Heart left ventricle (tissue), 16 donors: ENCODE results near the gene PARD3B. TPM values are rescaled to one million over a fixed set of nuclear protein-coding genes. Genes with fewer than 3 reads are reported as not detected.

ENCODE experiments used
- ATAC-seq, 4 donors: fragments of 200-7000 bp; cut with Tn5 transposase; one replicate each; pipeline ENCODE4 v1.9.1; 2020 to 2022; ENCODE audit warnings: moderate library complexity in 4 of 4, mild to moderate bottlenecking in 3 of 4, moderate number of reproducible peaks in 1 of 4
- DNase-seq, 5 donors: peaks; one replicate each; pipeline ENCODE4 v3.0.0-alpha.2; 2020
- H3K27ac ChIP-seq, 12 donors: fragments of 200-600 bp; sonication (generic) in 4 of 12; one replicate each; pipeline versions ENCODE4 v1.5.0 to v1.8.0; 2016 to 2022; ENCODE audit warnings: mild to moderate bottlenecking in 2 of 12
- H3K27me3 ChIP-seq, 9 donors: fragments of 200-600 bp; sonication (generic) in 2 of 9; one replicate each; pipeline versions ENCODE4 v1.5.1 to v1.8.0; 2016 to 2022; ENCODE audit warnings: mild to moderate bottlenecking in 3 of 9
- H3K36me3 ChIP-seq, 9 donors: fragments of 200-600 bp; sonication (generic) in 2 of 9; one replicate each; pipeline versions ENCODE4 v1.5.0 to v1.8.0; 2018 to 2022; ENCODE audit warnings: mild to moderate bottlenecking in 2 of 9
- H3K4me1 ChIP-seq, 12 donors: fragments of 200-600 bp; sonication (generic) in 4 of 12; one replicate each; pipeline versions ENCODE4 v1.5.0 to v1.8.0; 2016 to 2022; ENCODE audit warnings: mild to moderate bottlenecking in 3 of 12
- H3K4me3 ChIP-seq, 12 donors: fragments of 200-600 bp; sonication (generic) in 4 of 12; one replicate each; pipeline versions ENCODE4 v1.5.0 to v1.8.0; 2017 to 2022; ENCODE audit warnings: mild to moderate bottlenecking in 9 of 12, moderate library complexity in 4 of 12
- H3K9me3 ChIP-seq, 12 donors: fragments of 200-600 bp; sonication (generic) in 4 of 12; one replicate each; pipeline versions ENCODE4 v1.5.0 to v1.8.0; 2016 to 2022; ENCODE audit warnings: mild to moderate bottlenecking in 1 of 12
- CTCF ChIP-seq, 12 donors: fragments of 200-600 bp; sonication (generic) in 4 of 12; IDR thresholded peaks; one replicate each; pipeline versions ENCODE4 v1.5.0 to v1.8.0; 2018 to 2022; ENCODE audit warnings: antibody characterized with exemption in 12 of 12, mild to moderate bottlenecking in 5 of 12
- POLR2A ChIP-seq, 2 donors: fragments of 450-650 bp; IDR thresholded peaks; one replicate each; pipeline ENCODE4 v1.6.1; 2017; ENCODE audit warnings: antibody characterized with exemption in 2 of 2, mild to moderate bottlenecking in 2 of 2, moderate library complexity in 2 of 2
- WGBS, 4 donors: extraction: QIAGEN DNeasy Blood & Tissue Kit in 2 of 4; methylation state at CpG; one replicate each; pipeline versions ENCODE4 v1.1.5 to v1.1.7; 2013 to 2018; 5-methylcytosine and 5-hydroxymethylcytosine counted together
- intact Hi-C, 10 donors: fragments of 100-400 bp; cut with DNase I; formaldehyde crosslinking; loops; one replicate each; pipeline versions ENCODE4 v1.11.1 to v1.14.2; 2022
- polyA plus RNA-seq, 2 donors: library from polyadenylated mRNA; stranded (reverse); fragments of 200-250 nt; gene quantifications; one replicate each; pipeline ENCODE4 v1.2.3, GENCODE V29; 2013
- total RNA-seq, 9 donors: library from RNA; depleted of rRNA in 2 of 9; stranded (reverse); fragments of >200 nt in 2 of 9; fragmentation: NEBNext Ultra II Directional in 3 of 9; extraction: Animal tissue kit (Norgen Biotek cat#: 25700) in 3 of 9; gene quantifications; one replicate each; pipeline versions ENCODE4 v1.1.0 to v1.2.4, GENCODE V29; 2016 to 2023
- donor health status: ischemic (EF 13 %, LVEDD 7.1; RV severe dilation, severe dysfunction).
- donor health status: healthy with polysubstance abuse.
- donor health status: DM: no; HTN: yes; CAD: no.
- donor health status: DM: no; HTN: no; CAD: no.
- donor health status: ischemic (EF 25% LVEDD 6.9; RV normal size, moderate dysfunction).
- donor health status: ischemic (EF 25% LVEDD 5.7; RV mildly dilated, moderate dysfunction).
- donor health status: healthy.
- donor health status: DM: yes; HTN: yes; CAD: no.
- donor health status: ischemic (EF 35%, LVEDD 5.7; RV mildly dilated, moderate dysfunction).
- donor health status: nonischemic (EF 11% LVEDD 7.7; RV severe dilation, severe dysfunction).
- donor health status: DM: yes; HTN: yes; CAD: no.
- donor health status: PGD.
- donor health status: ischemic (EF 29% LVEDD 5.4; RV normal size, mild dysfunction).
- donor health status: nonischemic (EF 23%, LVEDD 6.1; RV moderate dilation, normal function).

PARD3B gene
- total and polyA plus RNA-seq, 11 donors = 0.71 to 15.1 (median 6.2) TPM

DNA sequence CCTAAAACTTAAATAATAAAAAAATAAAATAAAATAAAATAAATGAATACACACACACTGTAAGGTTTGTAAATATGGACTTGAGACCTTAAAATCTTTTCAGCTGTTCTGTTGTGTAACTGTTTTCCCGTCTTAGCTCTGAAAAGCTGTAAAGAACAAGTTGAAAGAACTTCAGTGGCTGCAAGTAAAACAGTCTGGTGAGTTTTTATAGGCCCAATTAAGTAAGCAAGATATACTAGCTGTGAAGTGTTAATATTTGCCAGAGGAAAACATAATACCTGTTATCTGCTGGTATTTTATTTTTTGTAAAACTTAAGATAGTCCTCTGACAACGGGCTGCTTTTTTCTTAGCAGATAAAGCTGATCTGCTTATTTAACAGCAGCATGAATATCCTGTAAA is 960.1 kb downstream of the PARD3B start:
- Histone ChIP-seq H3K9me3 (peaks cover 0 to 5% (median 0%) of the 10 kb centered on the region in 12 donors), H3K36me3 (peaks cover 0 to 4% (median 0%) of the 10 kb centered on the region in 9 donors), H3K27me3 (no peaks in the 10 kb centered on the region), H3K4me1 (no peaks in the 10 kb centered on the region), H3K4me3 (no peak overlapping the region), H3K27ac (no peak overlapping the region)
- DNase-seq (no peak), ATAC-seq (no peak)
- intact Hi-C loops = no loop called here
- no peak for TF ChIP-seq CTCF (IDR thresholded peaks at IDR 0.05)
- no peak for TF ChIP-seq POLR2A (IDR thresholded peaks at IDR 0.05)
- WGBS, 4 donors = 88 to 91% (median 88%) methylated on average over 2 of the region's 2 CpGs

DNA sequence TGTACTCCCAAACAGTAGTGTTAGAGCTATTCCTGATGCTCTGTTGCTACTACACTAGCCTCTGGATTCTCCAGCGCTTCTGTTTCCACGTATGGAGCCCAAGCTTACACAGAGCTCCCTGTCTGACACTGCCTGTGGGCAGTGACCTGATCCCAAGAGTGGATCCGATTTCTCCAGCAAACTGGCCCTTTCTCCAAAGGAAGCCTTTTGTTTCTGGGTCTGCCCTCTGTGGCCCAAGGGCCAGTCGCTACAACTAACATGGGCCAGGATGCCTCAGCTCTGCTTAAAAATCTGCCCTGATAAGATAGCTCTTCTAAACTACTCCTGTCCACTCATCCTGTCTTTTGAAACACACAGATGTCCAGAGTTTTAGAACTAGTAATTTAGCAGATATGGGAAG is 964.4 kb downstream of the PARD3B start:
- DNase-seq (no peak), ATAC-seq (no peak)
- Histone ChIP-seq H3K9me3 (no peaks in the 10 kb centered on the region), H3K4me3 (no peak overlapping the region), H3K36me3 (no peaks in the 10 kb centered on the region), H3K27me3 (no peaks in the 10 kb centered on the region), H3K27ac (no peak overlapping the region), H3K4me1 (peaks cover 0 to 4% (median 0%) of the 10 kb centered on the region in 12 donors)
- TF ChIP-seq POLR2A (IDR thresholded peaks at IDR 0.05) (no peak), CTCF (IDR thresholded peaks at IDR 0.05) (no peak)
- intact Hi-C loops = no loop called here
- WGBS, 4 donors = 79 to 95% (median 91%) methylated on average over 4 of the region's 4 CpGs

GRCh38 chr2:205510345-205510744 is 965.1 kb downstream of the PARD3B start:
- DNase-seq (no peak), ATAC-seq (no peak)
- TF ChIP-seq CTCF (IDR thresholded peaks at IDR 0.05) = no peak
- no peak for TF ChIP-seq POLR2A (IDR thresholded peaks at IDR 0.05)
- WGBS, 4 donors = 81 to 97% (median 88%) methylated on average over 2 of the region's 2 CpGs
- intact Hi-C loops = no loop called here
- H3K27ac ChIP-seq = no peak overlapping the region
- no peaks in the 10 kb centered on the region for H3K36me3 ChIP-seq
- no peaks in the 10 kb centered on the region for H3K9me3 ChIP-seq
- H3K27me3 ChIP-seq = no peaks in the 10 kb centered on the region
- no peak overlapping the region for H3K4me3 ChIP-seq
- H3K4me1 ChIP-seq = peaks cover 0 to 4% (median 0%) of the 10 kb centered on the region in 12 donors

DNA sequence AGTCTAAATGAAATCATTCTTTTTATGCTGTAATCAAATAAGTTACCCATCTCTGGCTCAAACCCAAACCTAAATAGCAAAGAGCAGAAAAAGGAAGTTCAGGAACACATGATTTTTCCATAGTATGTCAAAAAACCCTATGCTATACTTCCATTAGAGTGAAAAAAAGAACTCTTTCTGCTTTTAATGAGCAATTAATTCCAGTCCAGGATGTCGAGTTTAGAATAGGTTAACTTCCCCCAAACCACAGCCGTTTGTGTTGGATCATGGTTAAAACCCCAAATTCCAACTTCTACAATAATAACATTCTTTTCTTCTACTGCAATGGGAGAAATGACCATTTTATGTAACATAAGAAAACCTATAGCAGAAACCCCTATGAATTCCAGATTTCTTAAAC is 965.9 kb downstream of the PARD3B start:
- no peak for ATAC-seq
- H3K9me3 ChIP-seq = peaks cover 0 to 7% (median 0%) of the 10 kb centered on the region in 12 donors
- intact Hi-C loops = no loop called here

More for the DNA sequence above, 965.9 kb downstream of the PARD3B start:
- DNase-seq = no peak
- Histone ChIP-seq H3K27me3 (no peaks in the 10 kb centered on the region), H3K27ac (no peak overlapping the region), H3K36me3 (no peaks in the 10 kb centered on the region), H3K4me3 (no peak overlapping the region), H3K4me1 (peaks cover 0 to 4% (median 0%) of the 10 kb centered on the region in 12 donors)
- 50 to 55% (median 52%) methylated on average over 2 of the region's 2 CpGs for WGBS, 4 donors
- TF ChIP-seq POLR2A (IDR thresholded peaks at IDR 0.05) = no peak
- no peak for TF ChIP-seq CTCF (IDR thresholded peaks at IDR 0.05)
